Measurements from ENCODE around the gene L2HGDH.

L2HGDH gene

DNA sequence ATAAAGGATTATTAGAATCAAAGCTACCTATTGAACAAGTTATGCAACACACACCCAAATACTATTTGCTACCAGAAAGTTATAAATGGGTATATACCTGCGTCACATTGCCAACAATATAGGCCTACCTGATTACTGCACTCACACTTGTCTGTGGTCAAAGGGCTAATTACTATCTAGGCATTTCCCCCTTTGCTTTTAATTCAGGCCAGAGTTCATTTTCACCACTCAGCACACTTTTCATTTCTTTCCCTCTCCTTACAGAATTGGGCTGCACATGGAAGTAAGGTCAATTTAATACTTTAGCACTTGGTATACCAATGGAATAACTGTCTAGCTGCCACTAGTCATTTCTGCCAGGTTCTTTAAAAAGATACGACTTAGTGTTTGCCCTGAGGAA is 82.3 kb downstream of the L2HGDH start:
- DNase-seq (ENCODE audit: low read depth), result no peak

DNA sequence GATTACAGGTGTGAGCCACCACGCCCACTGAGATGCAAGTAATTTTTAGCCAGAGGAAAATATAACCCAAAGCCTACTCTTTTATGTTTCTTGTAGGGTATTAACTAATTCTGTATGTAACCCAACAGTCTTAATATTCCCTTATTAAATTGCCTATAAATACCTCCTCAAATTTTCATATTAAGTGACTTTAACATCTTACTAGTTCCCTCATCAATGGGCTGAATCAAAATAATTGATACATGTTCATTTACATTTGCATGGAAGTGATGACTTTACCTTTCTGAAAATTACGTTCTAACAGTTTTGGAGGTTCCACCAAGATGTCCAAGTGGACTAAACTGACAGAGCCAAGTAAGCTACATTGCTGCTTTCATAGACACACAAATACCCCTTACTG is 83.7 kb downstream of the L2HGDH start:
- no peak for DNase-seq (ENCODE audit: low read depth)

DNA sequence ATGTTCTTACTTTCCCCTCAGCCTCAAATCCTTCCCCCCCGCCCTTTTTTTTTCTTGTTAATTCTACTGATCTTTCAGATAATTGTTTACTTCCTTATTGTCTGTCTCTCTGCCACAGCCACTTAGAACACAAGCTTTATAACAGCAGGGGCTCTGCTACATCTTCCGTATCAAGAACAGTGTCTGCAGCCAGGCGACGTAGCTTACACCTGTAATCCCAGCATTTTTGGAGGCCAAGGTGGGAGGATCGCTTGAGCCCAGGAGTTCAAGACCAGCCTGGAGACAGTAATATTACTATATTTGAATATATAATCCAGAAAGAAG is 86.1 kb downstream of the L2HGDH start:
- no peak for DNase-seq (ENCODE audit: low read depth)

DNA sequence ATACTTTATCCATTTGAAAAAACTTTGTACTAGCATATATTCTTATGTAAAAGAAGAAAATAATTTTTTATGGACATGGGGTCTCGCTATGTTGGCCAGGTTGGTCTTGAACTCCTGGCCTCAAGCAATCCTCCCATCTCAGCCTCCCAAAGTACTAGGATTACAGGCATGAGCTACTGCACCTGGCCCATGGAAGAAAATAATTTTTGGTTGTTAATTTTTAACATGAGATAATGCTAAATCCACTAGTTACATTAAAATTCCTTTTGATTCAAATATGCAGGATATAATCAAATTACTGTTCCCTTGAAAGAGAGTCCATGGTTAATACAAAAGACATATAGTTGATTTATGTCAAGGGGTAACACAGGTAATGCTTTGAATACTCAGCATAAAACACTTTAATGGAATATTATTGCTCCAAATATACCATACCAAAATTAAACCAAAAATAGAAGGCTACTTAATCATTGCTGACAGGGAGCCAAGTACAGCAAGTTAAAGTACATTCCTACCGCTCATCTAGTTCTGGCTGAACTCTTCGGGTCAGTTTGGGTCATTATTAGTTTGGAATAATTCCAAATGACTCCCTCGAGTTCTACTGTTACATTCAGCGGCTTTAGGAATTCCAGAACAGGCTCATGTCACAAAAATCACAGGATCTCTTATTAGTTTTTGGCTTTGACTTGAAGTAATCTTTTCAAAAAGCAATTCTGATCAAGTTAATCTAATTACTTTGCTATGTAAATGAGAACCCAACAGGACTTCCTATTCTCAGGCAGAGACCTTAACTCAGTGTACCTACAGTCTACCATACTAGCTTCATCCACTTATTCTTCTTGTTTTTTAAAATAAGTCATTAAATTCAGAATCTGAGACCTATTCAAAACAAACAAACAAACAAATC is 86.7 kb downstream of the L2HGDH start:
- no peak for DNase-seq (ENCODE audit: low read depth)

DNA sequence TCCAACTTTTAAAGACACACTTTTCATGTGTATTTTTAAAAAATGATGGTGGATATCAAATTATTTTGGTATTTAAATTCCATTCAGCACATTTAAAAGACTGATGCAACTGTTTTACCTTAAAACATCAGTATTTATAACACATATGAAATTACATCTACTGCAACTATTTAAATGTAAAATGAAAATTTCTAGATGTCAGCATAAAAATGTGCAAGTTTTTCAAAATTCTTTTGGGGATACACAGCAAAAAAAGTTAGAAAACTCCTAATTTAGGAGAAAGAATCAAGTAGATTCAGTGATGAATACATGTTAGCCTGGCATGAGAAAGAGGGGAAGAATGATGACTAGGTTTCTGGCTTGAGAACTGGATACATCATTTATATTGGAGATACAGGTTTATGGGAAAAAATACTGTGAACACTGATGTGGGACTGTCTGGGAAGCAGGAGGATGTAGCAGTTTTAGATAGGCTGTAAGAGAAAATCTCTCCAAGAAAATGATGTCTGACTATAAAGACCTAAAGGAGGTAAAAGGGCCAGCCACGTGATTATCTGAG is 89.9 kb downstream of the L2HGDH start:
- DNase-seq (ENCODE audit: low read depth), result no peak

DNA sequence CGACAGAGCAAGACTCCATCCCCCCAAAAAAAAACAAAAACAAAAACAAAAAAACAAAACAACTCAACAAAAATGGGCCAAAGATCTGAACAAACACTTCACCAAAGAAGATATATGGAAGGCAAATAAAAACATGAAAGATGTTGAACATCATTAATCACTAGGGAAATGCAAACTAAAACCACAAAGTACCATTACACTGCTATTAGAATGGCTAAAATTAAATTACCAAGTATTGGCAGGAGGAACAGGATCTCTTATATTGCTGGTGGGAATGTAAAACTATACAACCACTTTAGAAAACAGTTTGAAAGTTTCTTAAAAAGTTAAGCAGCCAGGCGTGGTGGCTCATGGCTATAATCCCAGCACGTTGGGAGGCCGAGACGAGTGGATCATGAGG is 93.5 kb downstream of the L2HGDH start:
- no peak for DNase-seq (ENCODE audit: low read depth)

DNA sequence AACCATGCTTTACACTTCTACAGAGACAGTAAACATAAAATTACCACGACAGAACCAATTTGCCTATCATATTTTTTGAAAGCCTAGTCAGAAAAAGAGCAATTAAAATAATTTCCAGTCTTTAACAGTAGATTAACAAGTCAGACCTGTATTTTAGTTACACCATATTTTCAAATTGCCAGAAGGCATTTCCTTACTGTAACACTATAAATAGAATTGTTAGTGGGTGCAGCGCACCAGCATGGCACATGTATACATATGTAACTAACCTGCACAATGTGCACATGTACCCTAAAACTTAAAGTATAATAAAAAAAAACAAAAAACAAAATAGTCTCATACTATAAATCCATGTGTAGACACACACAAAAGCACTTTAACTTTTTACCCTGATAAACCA is 96.6 kb downstream of the L2HGDH start:
- DNase-seq (ENCODE audit: low read depth), result no peak

DNA sequence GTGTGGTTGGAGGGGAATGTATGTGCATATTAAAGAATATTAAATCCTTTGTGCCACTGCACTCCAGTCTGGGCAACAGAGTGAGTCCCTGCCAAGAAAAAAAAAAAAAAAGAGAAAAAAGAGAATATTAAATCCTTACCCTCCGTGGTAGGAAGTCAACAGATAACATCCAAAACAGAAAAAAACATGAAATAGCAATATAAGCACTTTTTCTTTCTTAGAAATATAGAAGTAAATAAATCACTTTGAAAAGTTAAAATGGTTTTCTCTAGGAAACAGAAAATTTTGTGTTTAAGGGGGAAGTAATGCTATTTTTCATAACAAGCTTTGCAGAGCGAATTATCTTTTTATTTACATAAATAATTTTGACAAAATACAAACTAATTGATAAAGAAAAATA is 98.2 kb downstream of the L2HGDH start:
- no peak for DNase-seq (ENCODE audit: low read depth)

DNA sequence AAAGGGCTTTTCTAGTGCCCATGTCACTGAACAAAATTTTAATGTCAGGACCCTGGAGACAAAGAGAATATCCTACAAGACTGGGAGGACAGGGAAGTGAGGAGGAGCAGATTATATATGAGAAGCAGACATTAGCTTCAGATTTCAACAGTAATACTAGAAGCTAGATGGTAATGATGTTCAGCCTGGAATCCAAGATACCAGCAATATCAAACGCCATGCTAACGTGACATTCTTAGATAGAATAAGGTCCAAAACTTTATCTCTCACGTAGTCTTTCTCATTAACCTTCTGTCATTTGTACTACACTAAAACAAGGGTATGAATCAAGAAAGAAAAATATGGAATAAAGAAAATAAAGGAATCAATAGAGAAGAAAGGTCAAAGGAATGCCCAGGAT is 99.3 kb downstream of the L2HGDH start:
- DNase-seq (ENCODE audit: low read depth), result no peak

DNA sequence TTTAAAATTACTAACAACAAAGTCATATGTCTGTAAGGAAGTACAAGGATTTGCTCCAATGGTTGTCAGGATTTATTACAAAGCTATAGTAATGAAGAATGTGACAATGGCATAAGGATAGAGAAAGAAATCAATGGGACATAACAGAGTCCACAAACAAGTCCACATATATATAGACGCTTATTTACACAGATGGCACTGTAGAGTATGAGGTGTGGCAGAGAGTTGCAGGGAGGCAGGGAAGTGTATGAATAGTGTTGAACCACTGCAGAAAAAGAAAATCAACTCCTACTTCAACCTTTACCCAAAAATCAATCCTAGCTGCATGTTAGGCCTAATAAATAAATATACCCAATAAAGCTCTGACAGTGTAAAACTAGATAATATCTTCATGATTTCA is 102.0 kb downstream of the L2HGDH start:
- DNase-seq (ENCODE audit: low read depth), result no peak

DNA sequence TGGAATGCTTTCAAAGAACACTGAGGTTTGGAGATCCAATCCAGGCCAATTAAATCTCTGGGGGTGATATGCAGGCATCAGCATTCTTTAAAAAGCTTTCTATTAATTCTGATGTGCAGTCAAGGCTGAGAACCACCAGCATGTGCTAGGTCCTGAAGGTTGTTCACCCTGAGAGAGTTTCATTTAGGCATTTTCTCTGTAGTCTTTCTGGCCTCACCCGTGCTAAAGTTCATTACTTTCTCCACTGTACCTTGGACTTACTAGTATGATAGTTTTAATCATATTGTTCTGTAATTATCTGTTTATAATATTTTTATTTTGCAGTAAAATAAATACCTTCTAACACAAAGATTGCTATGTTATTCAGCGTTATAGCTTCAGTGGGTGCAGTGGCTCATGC is 113.5 kb downstream of the L2HGDH start:
- DNase-seq (ENCODE audit: low read depth), result no peak

DNA sequence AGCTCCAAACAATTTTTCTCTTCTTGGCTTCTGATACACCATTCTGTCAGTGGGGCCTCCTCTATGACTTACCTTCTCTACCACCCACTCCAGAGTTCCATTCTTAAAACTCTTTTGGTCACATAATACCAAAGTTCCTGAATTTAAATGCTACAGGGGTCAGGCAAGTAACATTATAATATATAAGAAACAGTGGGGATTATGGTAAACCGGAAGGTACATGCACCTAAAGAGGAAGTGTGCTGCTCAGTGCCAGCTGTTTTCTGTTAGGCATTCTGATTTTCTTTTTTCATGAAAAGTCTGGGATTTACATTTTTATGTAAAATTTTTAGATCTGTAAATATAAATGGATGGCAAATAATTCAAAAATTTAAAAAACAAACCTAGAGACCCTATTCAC is 120.5 kb downstream of the L2HGDH start:
- DNase-seq (ENCODE audit: low read depth), result no peak
